WTC11 (cell line): ENCODE measurements around the gene SH3YL1. TPM values are rescaled to one million over a fixed set of nuclear protein-coding genes. Genes with fewer than 3 reads are reported as not detected.

ENCODE experiments used
- ATAC-seq: fragments of 200-7000 bp; cut with Tn5 transposase; 2 replicates; pipeline ENCODE4 v1.10.0; 2021; ENCODE audit warnings: mild to moderate bottlenecking, moderate library complexity
- CTCF ChIA-PET: fragments of 300-600 bp; sonication (Branson Sonifier 250); formaldehyde crosslinking; loops from one replicate; lab custom pipeline; 2021; ENCODE audit warnings: antibody characterized with exemption; lab: Charles Lee
- POLR2A ChIA-PET: fragments of 350-600 bp; sonication (Branson Sonifier 250); formaldehyde crosslinking; loops from one replicate; lab custom pipeline; 2021; ENCODE audit warnings: antibody characterized with exemption; lab: Charles Lee
- DNase-seq: peaks from one replicate; pipeline ENCODE4 v3.0.0; 2021; ENCODE audit warnings: low spot score
- H3K27ac Mint-ChIP-seq: 2 replicates; pipeline ENCODE4 v1.8.0; 2021; ENCODE audit warnings: mixed read lengths
- H3K27me3 Mint-ChIP-seq: 2 replicates; pipeline ENCODE4 v1.8.0; 2021; ENCODE audit warnings: low read depth, mild to moderate bottlenecking, moderate library complexity, mixed read lengths
- H3K36me3 Mint-ChIP-seq: 2 replicates; pipeline ENCODE4 v1.8.0; 2021; ENCODE audit warnings: mixed read lengths
- H3K4me1 Mint-ChIP-seq: 2 replicates; pipeline ENCODE4 v1.8.0; 2022; ENCODE audit warnings: mixed read lengths
- H3K4me3 Mint-ChIP-seq: 2 replicates; pipeline ENCODE4 v1.8.0; 2021; ENCODE audit warnings: mild to moderate bottlenecking, moderate library complexity, mixed read lengths
- H3K9me3 Mint-ChIP-seq: 2 replicates; pipeline ENCODE4 v1.8.0; 2021; ENCODE audit warnings: mixed read lengths
- ATF1 ChIP-seq: sonication (generic); formaldehyde crosslinking; IDR thresholded peaks from 2 replicates; pipeline ENCODE4 v1.8.1; 2023; ENCODE audit warnings: mild to moderate bottlenecking, moderate library complexity, missing genetic modification reagents
- ATF6 ChIP-seq: sonication (generic); formaldehyde crosslinking; IDR thresholded peaks from 2 replicates; pipeline ENCODE4 v1.8.1; 2023; ENCODE audit warnings: mild to moderate bottlenecking, missing genetic modification reagents
- CBFB ChIP-seq: sonication (generic); formaldehyde crosslinking; IDR thresholded peaks from 2 replicates; pipeline ENCODE4 v1.8.1; 2022; ENCODE audit warnings: mild to moderate bottlenecking, low read depth, missing genetic modification reagents
- CREM ChIP-seq: sonication (generic); formaldehyde crosslinking; IDR thresholded peaks from 2 replicates; pipeline ENCODE4 v1.8.1; 2022; ENCODE audit warnings: mild to moderate bottlenecking, missing genetic modification reagents, moderate library complexity
- E2F1 ChIP-seq: sonication (generic); formaldehyde crosslinking; IDR thresholded peaks from 2 replicates; pipeline ENCODE4 v1.8.0; 2022; ENCODE audit warnings: mild to moderate bottlenecking, missing genetic modification reagents
- ESRRA ChIP-seq: sonication (generic); formaldehyde crosslinking; IDR thresholded peaks from 2 replicates; pipeline ENCODE4 v1.8.1; 2022; ENCODE audit warnings: mild to moderate bottlenecking, missing genetic modification reagents, borderline replicate concordance
- FOXP4 ChIP-seq: sonication (generic); formaldehyde crosslinking; IDR thresholded peaks from 2 replicates; pipeline ENCODE4 v1.8.0; 2022; ENCODE audit warnings: mild to moderate bottlenecking, missing genetic modification reagents
- IRF1 ChIP-seq: sonication (generic); formaldehyde crosslinking; IDR thresholded peaks from 2 replicates; pipeline ENCODE4 v1.8.0; 2023; ENCODE audit warnings: missing genetic modification reagents
- JAZF1 ChIP-seq: fragments of 250-450 bp; sonication (Bioruptor Pico); IDR thresholded peaks from 2 replicates; pipeline ENCODE4 v1.9.0; 2021; ENCODE audit warnings: moderate library complexity, mild to moderate bottlenecking, inconsistent platforms
- MAX ChIP-seq: sonication (generic); formaldehyde crosslinking; IDR thresholded peaks from 2 replicates; pipeline ENCODE4 v1.8.0; 2022; ENCODE audit warnings: mild to moderate bottlenecking, missing genetic modification reagents
- NFATC4 ChIP-seq: fragments of 250-450 bp; sonication (Bioruptor Pico); IDR thresholded peaks from 2 replicates; pipeline ENCODE4 v1.9.0; 2021; ENCODE audit warnings: mild to moderate bottlenecking
- NR2C2 ChIP-seq: sonication (generic); formaldehyde crosslinking; IDR thresholded peaks from 2 replicates; pipeline ENCODE4 v1.8.0; 2022; ENCODE audit warnings: mild to moderate bottlenecking, missing genetic modification reagents
- OVOL2 ChIP-seq: fragments of 250-450 bp; sonication (Bioruptor Pico); IDR thresholded peaks from 2 replicates; pipeline ENCODE4 v1.9.0; 2021; ENCODE audit warnings: mild to moderate bottlenecking, borderline replicate concordance
- PRDM15 ChIP-seq: sonication (generic); formaldehyde crosslinking; IDR thresholded peaks from 2 replicates; pipeline ENCODE4 v1.8.0; 2022; ENCODE audit warnings: missing genetic modification reagents
- SOX15 ChIP-seq: fragments of 250-450 bp; sonication (Bioruptor Pico); IDR thresholded peaks from 2 replicates; pipeline ENCODE4 v1.9.0; 2021; ENCODE audit warnings: mild to moderate bottlenecking
- TP53 ChIP-seq: sonication (generic); formaldehyde crosslinking; IDR thresholded peaks from 2 replicates; pipeline ENCODE4 v1.8.1; 2023; ENCODE audit warnings: mild to moderate bottlenecking, missing genetic modification reagents
- ZMAT4 ChIP-seq: fragments of 250-450 bp; sonication (Bioruptor Pico); IDR thresholded peaks from 2 replicates; pipeline ENCODE4 v1.9.0; 2021; ENCODE audit warnings: mild to moderate bottlenecking
- ZNF232 ChIP-seq: sonication (generic); formaldehyde crosslinking; IDR thresholded peaks from 2 replicates; pipeline ENCODE4 v1.8.0; 2022; ENCODE audit warnings: mild to moderate bottlenecking, missing genetic modification reagents
- ZNF263 ChIP-seq: sonication (generic); formaldehyde crosslinking; IDR thresholded peaks from 2 replicates; pipeline ENCODE4 v1.8.1; 2022; ENCODE audit warnings: low read depth, mild to moderate bottlenecking, moderate library complexity, missing genetic modification reagents
- ZNF425 ChIP-seq: fragments of 250-450 bp; sonication (Bioruptor Pico); conservative IDR thresholded peaks from 2 replicates; pipeline ENCODE4 v1.9.0; 2021; ENCODE audit warnings: mild to moderate bottlenecking
- ZNF671 ChIP-seq: fragments of 250-450 bp; sonication (Bioruptor Pico); IDR thresholded peaks from 2 replicates; pipeline ENCODE4 v1.8.0; 2021; ENCODE audit warnings: mild to moderate bottlenecking
- total RNA-seq: library from RNA; stranded (reverse); gene quantifications from 3 replicates; pipeline ENCODE4 v1.2.3, GENCODE V29; 2021

Gene SH3YL1
- total RNA-seq, 1 experiment from 2014 or later: 26.4 TPM

- H3K27ac Mint-ChIP-seq: no peak overlapping the region
- no peak overlapping the region for H3K4me3 Mint-ChIP-seq
- H3K36me3 Mint-ChIP-seq: peaks cover 12% of the 10 kb centered on the region
- POLR2A ChIA-PET: no interaction called here
- CTCF ChIA-PET: interaction anchor here (1.1 kb wide), 1 partner anchor 32 kb away, joined by 6 read pairs; no protein-coding TSS in a partner anchor
- ATAC-seq (no peak), DNase-seq (no peak)
- peaks cover 28% of the 10 kb centered on the region for H3K27me3 Mint-ChIP-seq
- peaks cover 14% of the 10 kb centered on the region for H3K9me3 Mint-ChIP-seq
- H3K4me1 Mint-ChIP-seq: no peaks in the 10 kb centered on the region
- TF ChIP-seq SOX15 (CRISPR knock-in tag): no peak
- no peak for TF ChIP-seq ATF6 (CRISPR knock-in tag)
- TF ChIP-seq E2F1 (CRISPR knock-in tag): no peak
- no peak for TF ChIP-seq TP53
- TF ChIP-seq FOXP4: no peak
- no peak for TF ChIP-seq ATF1 (CRISPR knock-in tag)
- TF ChIP-seq CREM (CRISPR knock-in tag): no peak
- no peak for TF ChIP-seq IRF1 (CRISPR knock-in tag)
- TF ChIP-seq ZMAT4 (CRISPR knock-in tag): no peak
- no peak for TF ChIP-seq CBFB (CRISPR knock-in tag)
- no peak for TF ChIP-seq ZNF232
- TF ChIP-seq JAZF1 (CRISPR knock-in tag): no peak
- TF ChIP-seq MAX (CRISPR knock-in tag): no peak
- no peak for TF ChIP-seq NFATC4
- no peak for TF ChIP-seq ZNF671 (CRISPR knock-in tag)
- TF ChIP-seq ZNF263 (CRISPR knock-in tag): no peak
These were observed 49.7 kb downstream of the SH3YL1 start for GRCh38 chr2:213932-214693.

GRCh38 chr2:211486-212184 lies 52.2 kb downstream of the SH3YL1 start:
- DNase-seq: no peak
- Mint-ChIP-seq H3K4me3 (no peak overlapping the region), H3K4me1 (no peaks in the 10 kb centered on the region), H3K27me3 (peaks cover 41% of the 10 kb centered on the region), H3K9me3 (peaks cover 14% of the 10 kb centered on the region), H3K36me3 (peaks cover 6% of the 10 kb centered on the region), H3K27ac (no peak overlapping the region)
- POLR2A ChIA-PET: no interaction called here
- CTCF ChIA-PET: no interaction called here
- ATAC-seq: no peak
- TF ChIP-seq OVOL2 (CRISPR knock-in tag) (no peak), ZNF425 (CRISPR knock-in tag) (no peak), ZNF263 (CRISPR knock-in tag) (no peak), NR2C2 (CRISPR knock-in tag) (no peak), ZMAT4 (CRISPR knock-in tag) (no peak), ESRRA (CRISPR knock-in tag) (no peak), PRDM15 (CRISPR knock-in tag) (no peak)
